ENCODE results near the gene CLEC11A.

Gene CLEC11A

GRCh38 chr19:50705422-50706019, 17.6 kb upstream of the CLEC11A start:
- no peak for DNase-seq

- DNase-seq = no peak
These were observed 16.8 kb upstream of the CLEC11A start for GRCh38 chr19:50706387-50706786.

GRCh38 chr19:50708179-50708879, 14.8 kb upstream of the CLEC11A start:
- no peak for DNase-seq

- no peak for DNase-seq
These were observed 13.1 kb upstream of the CLEC11A start for GRCh38 chr19:50710094-50710493.

GRCh38 chr19:50710612-50711011, 12.6 kb upstream of the CLEC11A start:
- no peak for DNase-seq

- DNase-seq = no peak
These were observed 12.0 kb upstream of the CLEC11A start for GRCh38 chr19:50711196-50711595.

GRCh38 chr19:50711805-50712204, 11.4 kb upstream of the CLEC11A start:
- DNase-seq = no peak

GRCh38 chr19:50712833-50713232, 10.3 kb upstream of the CLEC11A start:
- no peak for DNase-seq

- no peak for DNase-seq
These were observed 9.5 kb upstream of the CLEC11A start for GRCh38 chr19:50713556-50714236.

- no peak for DNase-seq
These were observed 6.8 kb upstream of the CLEC11A start for GRCh38 chr19:50716178-50717025.

- DNase-seq = no peak
These were observed 6.0 kb upstream of the CLEC11A start for GRCh38 chr19:50717026-50717723.

- no peak for DNase-seq
These were observed 5.3 kb upstream of the CLEC11A start for GRCh38 chr19:50717891-50718254.

GRCh38 chr19:50718255-50719118, 4.7 kb upstream of the CLEC11A start:
- no peak for DNase-seq

- DNase-seq = no peak
These were observed 4.1 kb upstream of the CLEC11A start for GRCh38 chr19:50719119-50719435.

- DNase-seq = no peak
These were observed 3.6 kb upstream of the CLEC11A start, which contains the start of gene SHANK1 for GRCh38 chr19:50719566-50719965. SHANK1 (minus strand) TSS chr19:50719802; CDS start chr19:50716919, 2,883 bp downstream.

- DNase-seq = no peak
These were observed 2.8 kb upstream of the CLEC11A start for GRCh38 chr19:50720181-50720920.

GRCh38 chr19:50720921-50721381, 2.2 kb upstream of the CLEC11A start:
- DNase-seq = no peak

- no peak for DNase-seq
These were observed 1.6 kb upstream of the CLEC11A start for GRCh38 chr19:50721441-50722137.

- DNase-seq = no peak
These were observed 757 bp upstream of the CLEC11A start for GRCh38 chr19:50722201-50723013.

Measured in activated CD8-positive, alpha-beta memory T cell treated with anti-CD3 and anti-CD28 coated beads for 24 hours (primary cell).